Measurements from ENCODE around the gene ATP1A3.
A peak's percentile ranks its signal among the peaks of the same experiment; 100 is the strongest.
"Not testable (repeated sequence)": the region's sequence is repeated elsewhere in the genome, so short reads cannot be mapped to it uniquely, and the experiment has no call there.

The ATP1A3 gene

GRCh38 chr19:41959056-41960053 lies 34.7 kb downstream of the ATP1A3 start, which contains the start of gene RABAC1:
Gene RABAC1 (minus strand): TSS chr19:41959321. CDS start chr19:41959292, 29 bp downstream.
- peak; percentile 86 to 98 (median 95) for DNase-seq
- intact Hi-C loops (cut with DNase I), result loop anchor here (5.0 kb wide), 1 partner anchor 97 kb away; the partner anchor contains the start of gene RPS19

GRCh38 chr19:41958367-41959055 lies 35.5 kb downstream of the ATP1A3 start:
- intact Hi-C loops (cut with DNase I), result loop anchor here (5.0 kb wide), 1 partner anchor 96 kb away; the partner anchor contains the start of gene RPS19
- DNase-seq, result peak; percentile 31 to 84 (median 66)

- intact Hi-C loops (cut with DNase I), result loop anchor here (5.0 kb wide), 1 partner anchor 96 kb away; the partner anchor contains the start of gene RPS19
- DNase-seq, result peak in 32 of 42 donors; percentile 14 to 69 (median 40)
Observed at GRCh38 chr19:41957838-41958366, 36.1 kb downstream of the ATP1A3 start.

DNA sequence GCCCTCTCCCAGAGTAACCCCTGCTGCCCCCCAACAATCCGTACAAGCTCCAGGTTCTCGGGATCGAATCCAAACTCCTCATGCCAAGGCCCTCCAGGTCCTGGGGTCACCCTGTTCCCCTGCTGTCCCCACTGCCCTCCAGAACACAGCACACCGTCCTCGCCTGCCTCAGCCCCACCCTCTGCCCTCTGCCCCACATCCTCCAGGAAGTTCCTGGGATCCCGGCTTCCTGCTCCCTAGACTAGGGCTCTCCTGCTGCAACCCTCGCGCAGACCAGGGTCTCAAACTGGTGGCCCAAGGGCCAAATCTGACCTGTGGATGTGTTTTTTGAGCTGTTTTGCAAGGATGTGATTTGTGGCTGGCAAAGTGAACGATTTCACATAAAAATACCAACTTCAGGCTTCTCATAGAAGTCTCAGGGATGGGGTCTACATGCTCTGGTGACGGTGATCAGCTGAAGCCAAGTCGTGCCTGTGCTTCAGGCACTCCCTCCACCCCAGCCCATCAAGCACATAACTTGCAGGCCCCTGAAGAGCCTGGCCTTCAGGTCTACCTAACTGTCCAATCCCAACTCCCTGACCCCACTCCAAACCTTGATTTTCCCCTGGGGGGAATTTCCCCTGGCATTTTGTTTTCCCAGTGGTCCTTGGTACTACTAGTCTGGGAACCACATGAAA lies 36.7 kb downstream of the ATP1A3 start:
- DNase-seq, result no peak
- intact Hi-C loops (cut with DNase I), result loop anchor here (5.0 kb wide), 1 partner anchor 95 kb away; the partner anchor contains the start of gene RPS19

GRCh38 chr19:41956621-41957020 lies 37.4 kb downstream of the ATP1A3 start:
- no peak for DNase-seq
- intact Hi-C loops (cut with DNase I), result loop anchor here (5.0 kb wide), 1 partner anchor 94 kb away; the partner anchor contains the start of gene RPS19

GRCh38 chr19:41955521-41955920 lies 38.5 kb downstream of the ATP1A3 start:
- DNase-seq, result no peak
- intact Hi-C loops (cut with DNase I), result loop anchor here (5.0 kb wide), 1 partner anchor 93 kb away; the partner anchor contains the start of gene RPS19

- intact Hi-C loops (cut with DNase I), result no loop called here
- DNase-seq, result peak; percentile 38 to 93 (median 84)
Observed at GRCh38 chr19:41951686-41952172, 42.3 kb downstream of the ATP1A3 start.

DNA sequence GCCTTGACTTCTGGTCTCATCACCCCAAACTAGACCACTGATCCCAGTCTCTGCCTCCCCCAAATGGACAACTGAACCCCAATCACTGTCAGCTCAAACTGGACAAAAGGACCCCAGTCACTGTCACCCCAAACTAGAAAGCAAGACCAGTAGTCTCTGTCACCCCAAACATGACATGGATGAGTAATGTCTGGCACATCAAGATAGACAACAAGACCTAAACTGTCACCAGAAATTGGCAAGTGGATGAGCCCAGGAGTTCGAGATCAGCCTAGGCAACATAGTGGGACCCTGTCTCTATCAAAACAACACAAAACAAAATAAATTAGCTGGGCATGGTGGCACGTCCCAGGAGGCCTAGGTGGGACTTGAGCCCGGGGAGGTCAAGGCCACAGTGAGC lies 46.9 kb downstream of the ATP1A3 start:
- intact Hi-C loops (cut with DNase I), result no loop called here
- no peak for DNase-seq

GRCh38 chr19:41945135-41945766 lies 48.8 kb downstream of the ATP1A3 start:
- no peak for DNase-seq
- intact Hi-C loops (cut with DNase I), result no loop called here

DNA sequence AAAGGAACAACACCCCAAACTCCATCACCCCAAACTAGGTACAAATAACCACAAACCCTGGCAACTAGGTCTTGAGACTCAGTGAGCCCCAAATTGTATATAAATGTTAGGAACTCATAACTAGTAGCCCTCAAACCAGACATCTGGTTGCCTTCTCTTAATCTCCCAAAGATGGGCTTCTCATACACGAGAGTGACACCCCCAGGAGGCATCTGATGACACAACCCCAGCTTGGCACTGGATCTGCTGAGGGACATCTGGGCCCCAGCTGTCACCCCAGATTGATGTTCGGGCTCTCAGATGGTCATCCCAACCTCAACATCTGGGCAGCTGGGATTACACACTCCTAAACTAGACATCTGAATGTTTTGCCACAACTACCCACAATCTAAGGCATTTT lies 49.7 kb downstream of the ATP1A3 start:
- intact Hi-C loops (cut with DNase I), result no loop called here
- DNase-seq, result no peak

- intact Hi-C loops (cut with DNase I), result no loop called here
- DNase-seq, result no peak
Observed at GRCh38 chr19:41941410-41942202, 52.4 kb downstream of the ATP1A3 start.

DNA sequence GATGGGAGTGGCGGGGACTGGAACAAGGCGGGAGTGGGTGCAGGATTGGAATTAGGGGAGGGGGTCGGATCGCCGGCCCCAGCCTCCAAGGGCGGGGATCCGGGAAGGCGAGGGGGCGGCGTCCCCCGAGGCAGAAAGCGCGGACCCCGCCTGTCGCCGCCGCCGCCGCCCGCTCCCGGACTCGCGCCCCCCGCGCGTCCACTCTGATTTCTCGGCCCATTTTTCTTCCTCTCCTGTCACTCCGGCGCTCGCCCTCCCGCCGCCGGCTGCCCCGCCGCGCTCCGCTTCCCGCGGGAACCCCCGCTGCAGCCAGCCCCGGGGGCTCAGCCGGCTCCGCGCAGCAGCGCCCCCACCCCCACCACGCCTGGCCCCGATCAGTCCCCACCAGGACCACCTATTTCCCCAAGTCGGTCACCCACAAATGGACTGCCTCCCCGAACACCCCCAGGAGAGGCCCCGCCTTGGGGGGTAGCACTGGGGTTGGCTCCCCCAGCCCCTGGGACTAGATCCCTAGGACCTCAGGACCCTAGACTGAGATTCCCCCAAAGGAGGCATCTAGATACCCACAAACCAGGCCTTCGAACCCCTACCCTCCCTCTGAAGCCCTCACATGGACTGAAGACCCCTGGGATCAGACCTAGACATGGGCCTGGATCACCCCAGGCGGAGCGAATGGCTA lies 53.2 kb downstream of the ATP1A3 start:
- intact Hi-C loops (cut with DNase I), result no loop called here
- DNase-seq, result no peak

GRCh38 chr19:41939861-41940730 lies 53.9 kb downstream of the ATP1A3 start:
- intact Hi-C loops (cut with DNase I), result loop anchor here (10.0 kb wide), 1 partner anchor 65 kb away; the partner anchor contains the start of gene CD79A
- no peak for DNase-seq

GRCh38 chr19:41939209-41939608 lies 54.8 kb downstream of the ATP1A3 start:
- DNase-seq, result not testable (repeated sequence)
- intact Hi-C loops (cut with DNase I), result loop anchor here (10.0 kb wide), 1 partner anchor 64 kb away; the partner anchor contains the start of gene CD79A
